Keratinocyte (primary cell): Measurements from ENCODE around the gene ALG11. TPM values are rescaled to one million over a fixed set of nuclear protein-coding genes. Genes with fewer than 3 reads are reported as not detected.
"Not testable (repeated sequence)": the region's sequence is repeated elsewhere in the genome, so short reads cannot be mapped to it uniquely, and the experiment has no call there.

ENCODE experiments used
- DNase-seq: peaks from one replicate; pipeline ENCODE4 v3.0.0-alpha.2; 2011; ENCODE audit warnings: low read depth, missing footprints, low spot score
- FAIRE-seq: peaks from 2 replicates; lab custom pipeline; 2011; peaks lifted over from hg19 to GRCh38; lab: Jason Lieb, UNC
- H2AFZ ChIP-seq: 2 replicates; pipeline ENCODE4 v1.6.0; 2012; ENCODE audit warnings: low read length, control low read depth, inconsistent platforms; ENCODE audit not compliant: control insufficient read depth
- H3K27ac ChIP-seq: 2 replicates; pipeline ENCODE4 v1.5.1; 2011; ENCODE audit warnings: low read length; ENCODE audit not compliant: control insufficient read depth, insufficient read depth
- H3K27me3 ChIP-seq: 3 replicates; pipeline ENCODE4 v1.6.0; 2011; ENCODE audit warnings: low read length; ENCODE audit not compliant: control insufficient read depth, insufficient read depth; ENCODE audit errors: extremely low read depth
- H3K36me3 ChIP-seq, 2 experiments: 2 replicates in 1 of 2; 3 replicates in 1 of 2; pipeline ENCODE4 v1.5.1; 2011; ENCODE audit warnings: low read length in 2 of 2, mild to moderate bottlenecking in 1 of 2; ENCODE audit not compliant: control insufficient read depth in 2 of 2, insufficient read depth in 2 of 2; ENCODE audit errors: extremely low read depth in 1 of 2
- H3K4me1 ChIP-seq: 3 replicates; pipeline ENCODE4 v1.5.1; 2011; ENCODE audit warnings: low read length; ENCODE audit not compliant: control insufficient read depth, insufficient read depth; ENCODE audit errors: extremely low read depth
- H3K4me2 ChIP-seq: 3 replicates; pipeline ENCODE4 v1.6.0; 2011; ENCODE audit warnings: low read depth, low read length; ENCODE audit not compliant: control insufficient read depth, insufficient read depth; ENCODE audit errors: extremely low read depth
- H3K4me3 ChIP-seq, 3 experiments: fragments of 200-600 bp in 1 of 3; sonication (generic) in 1 of 3; 2 replicates in 2 of 3; 3 replicates in 1 of 3; pipeline ENCODE4 v1.5.1; 2011 to 2016; ENCODE audit warnings: low read length in 3 of 3, mild to moderate bottlenecking in 3 of 3, control low read depth in 2 of 3, inconsistent platforms in 1 of 3, low read depth in 1 of 3, mixed read lengths in 1 of 3, mixed run types in 1 of 3, moderate library complexity in 1 of 3; ENCODE audit not compliant: control insufficient read depth in 2 of 3, insufficient read depth in 2 of 3; ENCODE audit errors: extremely low read depth in 1 of 3
- H3K79me2 ChIP-seq: 2 replicates; pipeline ENCODE4 v1.6.0; 2012; ENCODE audit warnings: low read length; ENCODE audit not compliant: control insufficient read depth, insufficient read depth
- H3K9ac ChIP-seq: 3 replicates; pipeline ENCODE4 v1.6.0; 2011; ENCODE audit warnings: low read length; ENCODE audit not compliant: control insufficient read depth, insufficient read depth; ENCODE audit errors: extremely low read depth
- H3K9me1 ChIP-seq: 3 replicates; pipeline ENCODE4 v1.6.0; 2011; ENCODE audit warnings: low read length; ENCODE audit not compliant: control insufficient read depth, insufficient read depth; ENCODE audit errors: extremely low read depth
- H3K9me3 ChIP-seq: 2 replicates; pipeline ENCODE4 v1.5.1; 2012; ENCODE audit warnings: low read depth, low read length; ENCODE audit not compliant: control insufficient read depth
- H4K20me1 ChIP-seq: 3 replicates; pipeline ENCODE4 v1.6.0; 2011; ENCODE audit warnings: low read length; ENCODE audit not compliant: control insufficient read depth, insufficient read depth; ENCODE audit errors: extremely low read depth
- CTCF ChIP-seq, 3 experiments: IDR thresholded peaks in 1 of 3; conservative IDR thresholded peaks in 1 of 3; optimal IDR thresholded peaks in 1 of 3; 2 replicates in 2 of 3; 3 replicates in 1 of 3; pipeline versions ENCODE3 to v1.5.1; 2011; ENCODE audit warnings: low read length in 3 of 3, mild to moderate bottlenecking in 3 of 3, moderate library complexity in 2 of 3, control low read depth in 1 of 3, inconsistent platforms in 1 of 3; ENCODE audit not compliant: insufficient read depth in 2 of 3; ENCODE audit errors: extremely low read depth in 1 of 3
- EZH2 ChIP-seq: IDR thresholded peaks from one replicate; pipeline ENCODE4 v1.6.1; 2012; ENCODE audit warnings: inconsistent platforms, mild to moderate bottlenecking, low read length, moderate library complexity
- dilution Hi-C: fragments of 300-500 bp; cut with MboI; formaldehyde crosslinking; loops from one replicate; pipeline ENCODE4 v1.7.0; 2020; ENCODE audit warnings: low sequenced_read_pairs; ENCODE audit not compliant: extremely low pct_ligation_motif_present
- polyA plus RNA-seq, 5 experiments: library from polyadenylated mRNA; depleted of rRNA in 3 of 5; stranded (reverse) in 3 of 5; stranded (forward) in 1 of 5; unstranded in 1 of 5; fragments of >200 nt; gene quantifications; 1 replicate in 1 of 5; 2 replicates in 3 of 5; 3 replicates in 1 of 5; pipeline versions ENCODE4 v1.2.1 to v1.2.3, GENCODE V29; 2011 to 2012; ENCODE audit warnings: missing spikeins in 2 of 5, low read depth in 1 of 5, low replicate concordance in 1 of 5

The ALG11 gene
- polyA plus RNA-seq, 1 donor (not counting 4 experiments of a cell fraction or from before 2014, with no cell fraction given) = 17.4 TPM

GRCh38 chr13:52053460-52053859 is 41.3 kb downstream of the ALG11 start:
- H3K9ac ChIP-seq = no peak overlapping the region
- no peak for FAIRE-seq
- no peaks in the 10 kb centered on the region for H3K9me3 ChIP-seq
- H3K4me1 ChIP-seq = no peaks in the 10 kb centered on the region
- no peak for DNase-seq
- H3K9me1 ChIP-seq = no peaks in the 10 kb centered on the region
- no peaks in the 10 kb centered on the region for H3K79me2 ChIP-seq
- no peak overlapping the region for H3K4me3 ChIP-seq
- H3K27me3 ChIP-seq = no peaks in the 10 kb centered on the region
- dilution Hi-C loops = no loop called here
- H4K20me1 ChIP-seq = no peaks in the 10 kb centered on the region
- no peak overlapping the region for H2AFZ ChIP-seq
- no peak overlapping the region for H3K27ac ChIP-seq
- H3K4me2 ChIP-seq = no peak overlapping the region
- H3K36me3 ChIP-seq = no peaks in the 10 kb centered on the region
- TF ChIP-seq EZH2 (no peak), CTCF (optimal IDR thresholded peaks at IDR 0.05 in 1 of 3, IDR thresholded peaks at IDR 0.05 in 1 of 3, conservative IDR thresholded peaks at IDR 0.05 in 1 of 3; ENCODE audit: extremely low read depth in 1 of 3, insufficient read depth in 2 of 3, low read length in 3 of 3) (peak in 1 of 3 experiments; percentile 52)

GRCh38 chr13:52061064-52061463 is 48.9 kb downstream of the ALG11 start:
- H3K79me2 ChIP-seq, H3K36me3 ChIP-seq, H3K4me3 ChIP-seq, DNase-seq, H3K9me3 ChIP-seq, H3K9me1 ChIP-seq, H2AFZ ChIP-seq, H4K20me1 ChIP-seq, dilution Hi-C loops, H3K27ac ChIP-seq, H3K27me3 ChIP-seq, H3K4me1 ChIP-seq, H3K9ac ChIP-seq, FAIRE-seq: not testable (repeated sequence)
- H3K4me2 ChIP-seq = peak overlapping the region; percentile 9

GRCh38 chr13:52061587-52061986 is 49.4 kb downstream of the ALG11 start:
- Histone ChIP-seq H3K9ac (no peak overlapping the region), H3K27ac (no peak overlapping the region), H2AFZ (peak overlapping the region; percentile 45), H3K9me1 (no peaks in the 10 kb centered on the region), H3K27me3 (no peaks in the 10 kb centered on the region), H4K20me1 (no peaks in the 10 kb centered on the region), H3K79me2 (no peaks in the 10 kb centered on the region), H3K4me1 (no peaks in the 10 kb centered on the region), H3K9me3 (no peaks in the 10 kb centered on the region), H3K4me3 (no peak overlapping the region), H3K4me2 (peak overlapping the region; percentile 9), H3K36me3 (no peaks in the 10 kb centered on the region)
- peak; percentile 49 for FAIRE-seq
- no peak for DNase-seq
- no peak for TF ChIP-seq EZH2
- TF ChIP-seq CTCF (optimal IDR thresholded peaks at IDR 0.05 in 1 of 3, IDR thresholded peaks at IDR 0.05 in 1 of 3, conservative IDR thresholded peaks at IDR 0.05 in 1 of 3; ENCODE audit: extremely low read depth in 1 of 3, insufficient read depth in 2 of 3, low read length in 3 of 3) = no peak
- dilution Hi-C loops = no loop called here
